NCI-H526 (cell line): ENCODE measurements around the gene UBA6.

Experiments
- DNase-seq, 2 experiments: peaks; one replicate each; lab custom pipeline; 2025; lab: John Stamatoyannopoulos, UW

The UBA6 gene

GRCh38 chr4:67576059-67576466 is 124.9 kb downstream of the UBA6 start:
- DNase-seq: no peak

- DNase-seq: peak; percentile 3 to 23
These were observed 125.5 kb downstream of the UBA6 start for GRCh38 chr4:67575232-67576058.

GRCh38 chr4:67573193-67573592 is 127.8 kb downstream of the UBA6 start:
- DNase-seq: no peak

GRCh38 chr4:67571975-67572374 is 129.0 kb downstream of the UBA6 start:
- DNase-seq: no peak

- DNase-seq: no peak
These were observed 130.4 kb downstream of the UBA6 start for GRCh38 chr4:67570537-67570936.

GRCh38 chr4:67568820-67569219 is 132.1 kb downstream of the UBA6 start:
- DNase-seq: no peak

GRCh38 chr4:67566335-67566734 is 134.6 kb downstream of the UBA6 start:
- no peak for DNase-seq

GRCh38 chr4:67565284-67565683 is 135.7 kb downstream of the UBA6 start:
- DNase-seq: no peak
